OCI-LY3 (cell line): Measurements from ENCODE around the gene GLIS1.

Experiments used
- EZH2phosphoT487 ChIP-seq: fragments of 200-600 bp; shearing (Covaris generic); IDR thresholded peaks from 2 replicates; pipeline ENCODE4 v1.6.1; 2018; ENCODE audit warnings: antibody characterized with exemption, mixed run types, low read depth
- TF ChIP-seq, protein P1 (sequence below): fragments of 200-600, 300-600 bp; sonication (generic); IDR thresholded peaks from 2 replicates; pipeline ENCODE4 v1.5.1; 2014; ENCODE audit warnings: antibody characterized with exemption, low read length, low read depth

DNA sequence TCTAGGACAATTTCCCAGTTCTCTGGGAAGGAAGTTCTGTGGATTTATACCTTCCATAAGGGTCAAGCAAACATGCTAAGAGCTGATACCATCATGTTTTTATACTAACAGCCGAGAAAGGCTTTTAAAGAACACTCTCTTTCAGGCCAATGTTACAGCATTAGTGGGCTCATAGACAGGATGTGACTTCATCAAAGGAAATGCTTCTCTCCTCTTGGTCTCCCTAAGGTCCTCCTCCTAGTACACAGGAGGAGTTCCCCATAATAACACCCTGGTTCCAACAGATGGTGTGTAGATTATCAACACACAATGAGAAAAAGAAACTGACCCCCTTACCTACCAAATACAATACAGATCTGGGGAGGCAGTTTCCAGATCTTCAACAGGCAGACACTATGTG is 26.7 kb upstream of the GLIS1 start:
- no peak for TF ChIP-seq EZH2phosphoT487
- TF ChIP-seq, protein P1, sequence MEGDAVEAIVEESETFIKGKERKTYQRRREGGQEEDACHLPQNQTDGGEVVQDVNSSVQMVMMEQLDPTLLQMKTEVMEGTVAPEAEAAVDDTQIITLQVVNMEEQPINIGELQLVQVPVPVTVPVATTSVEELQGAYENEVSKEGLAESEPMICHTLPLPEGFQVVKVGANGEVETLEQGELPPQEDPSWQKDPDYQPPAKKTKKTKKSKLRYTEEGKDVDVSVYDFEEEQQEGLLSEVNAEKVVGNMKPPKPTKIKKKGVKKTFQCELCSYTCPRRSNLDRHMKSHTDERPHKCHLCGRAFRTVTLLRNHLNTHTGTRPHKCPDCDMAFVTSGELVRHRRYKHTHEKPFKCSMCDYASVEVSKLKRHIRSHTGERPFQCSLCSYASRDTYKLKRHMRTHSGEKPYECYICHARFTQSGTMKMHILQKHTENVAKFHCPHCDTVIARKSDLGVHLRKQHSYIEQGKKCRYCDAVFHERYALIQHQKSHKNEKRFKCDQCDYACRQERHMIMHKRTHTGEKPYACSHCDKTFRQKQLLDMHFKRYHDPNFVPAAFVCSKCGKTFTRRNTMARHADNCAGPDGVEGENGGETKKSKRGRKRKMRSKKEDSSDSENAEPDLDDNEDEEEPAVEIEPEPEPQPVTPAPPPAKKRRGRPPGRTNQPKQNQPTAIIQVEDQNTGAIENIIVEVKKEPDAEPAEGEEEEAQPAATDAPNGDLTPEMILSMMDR = no peak
